K562 (cell line): ENCODE results near the gene PODXL2. TPM values are rescaled to one million over a fixed set of nuclear protein-coding genes. Genes with fewer than 3 reads are reported as not detected.

Experiments
- ATAC-seq: fragments of 200-7000 bp; cut with Tn5 transposase; 3 replicates; pipeline ENCODE4 v1.9.1; 2020; ENCODE audit warnings: moderate library complexity
- BruUV-seq: library from RNA; stranded (reverse); fragments of 400-500 nt; replicated peaks from 2 replicates; lab custom pipeline; 2021; lab: Mats Ljungman, UMichigan
- CTCF ChIA-PET: fragments of 300-600 bp; formaldehyde crosslinking; extraction: SDS; loops from one replicate; lab custom pipeline; 2021; ENCODE audit warnings: low intra/inter-chr PET ratio; lab: Yijun Ruan, JAX
- POLR2A ChIA-PET: fragments of 300-600, 350-650 bp; sonication (Branson Sonifier 250); formaldehyde crosslinking; extraction: SDS; loops from one replicate; lab custom pipeline; 2021; ENCODE audit warnings: antibody characterized with exemption, inconsistent platforms; lab: Yijun Ruan, JAX
- DNase-seq, 4 experiments: peaks; one replicate each; pipeline versions ENCODE4 v3.0.0 to v3.0.0-alpha.2; 2011 to 2018; ENCODE audit warnings: low spot score in 3 of 4, mixed read lengths in 3 of 4; ENCODE audit errors: extremely low read depth in 1 of 4
- FAIRE-seq: peaks from 2 replicates; lab custom pipeline; 2011; peaks lifted over from hg19 to GRCh38; lab: Jason Lieb, UNC
- H2AFZ ChIP-seq: 2 replicates; pipeline ENCODE4 v1.6.0; 2011; ENCODE audit warnings: low read depth, low read length, control low read depth, inconsistent platforms
- H3K27ac ChIP-seq: fragments of 200-600 bp; 3 replicates; pipeline ENCODE4 v1.8.0; 2011; ENCODE audit warnings: low read depth, mild to moderate bottlenecking, control low read depth, inconsistent platforms, low read length, moderate library complexity, mixed read lengths; ENCODE audit errors: extremely low read depth
- H3K27me3 ChIP-seq, 2 experiments: fragments of 300-600 bp in 1 of 2; 2 replicates in 1 of 2; 3 replicates in 1 of 2; pipeline versions ENCODE4 v1.6.0 to v1.8.0; 2011; ENCODE audit warnings: inconsistent platforms in 2 of 2, low read length in 2 of 2, mild to moderate bottlenecking in 1 of 2, mixed read lengths in 1 of 2, moderate library complexity in 1 of 2; ENCODE audit not compliant: control insufficient read depth in 2 of 2, insufficient read depth in 2 of 2
- H3K36me3 ChIP-seq: fragments of 300-600 bp; 3 replicates; pipeline ENCODE4 v1.8.0; 2011; ENCODE audit warnings: mild to moderate bottlenecking, low read length, inconsistent platforms; ENCODE audit not compliant: control insufficient read depth, insufficient read depth
- H3K4me1 ChIP-seq, 2 experiments: fragments of 200-600 bp in 1 of 2; replicated peaks in 1 of 2; 2 replicates in 1 of 2; 3 replicates in 1 of 2; pipeline versions ENCODE4 v1.5.1 to v1.8.0; 2011; ENCODE audit warnings: inconsistent platforms in 2 of 2, low read length in 2 of 2, mild to moderate bottlenecking in 1 of 2, mixed read lengths in 1 of 2, moderate library complexity in 1 of 2; ENCODE audit not compliant: control insufficient read depth in 2 of 2, insufficient read depth in 2 of 2
- H3K4me2 ChIP-seq: 2 replicates; pipeline ENCODE4 v1.6.1; 2011; ENCODE audit warnings: low read length, control low read depth, inconsistent platforms, mixed read lengths; ENCODE audit not compliant: insufficient read depth
- H3K4me3 ChIP-seq: fragments of 200-600 bp; sonication (generic), shearing (Covaris generic); 2 replicates; pipeline ENCODE4 v1.5.1; 2016; ENCODE audit warnings: control low read depth, inconsistent platforms
- H3K79me2 ChIP-seq: fragments of 200-600 bp; 3 replicates; pipeline ENCODE4 v1.8.0; 2011; ENCODE audit warnings: low read length, inconsistent platforms; ENCODE audit not compliant: control insufficient read depth, insufficient read depth
- H3K9ac ChIP-seq, 2 experiments: 2 replicates each; pipeline versions ENCODE4 v1.6.0 to v1.6.1; 2011; ENCODE audit warnings: low read depth in 2 of 2, low read length in 2 of 2, control low read depth in 1 of 2, inconsistent platforms in 1 of 2, mild to moderate bottlenecking in 1 of 2, mixed read lengths in 1 of 2; ENCODE audit not compliant: insufficient read depth in 1 of 2
- H3K9me1 ChIP-seq: one replicate; pipeline ENCODE4 v1.6.0; 2011; ENCODE audit warnings: inconsistent platforms, mild to moderate bottlenecking, low read length, moderate library complexity; ENCODE audit not compliant: control insufficient read depth, insufficient read depth
- H3K9me3 ChIP-seq: replicated peaks from 2 replicates; pipeline ENCODE4 v1.5.1; 2011; ENCODE audit warnings: low read depth, low read length, inconsistent platforms; ENCODE audit not compliant: control insufficient read depth, insufficient read depth
- H4K20me1 ChIP-seq: replicated peaks from 2 replicates; pipeline ENCODE4 v1.6.1; 2011; ENCODE audit warnings: low read length, inconsistent platforms, mixed read lengths; ENCODE audit not compliant: control insufficient read depth, insufficient read depth
- BCOR ChIP-seq: fragments of 450-650 bp; IDR thresholded peaks from 2 replicates; pipeline ENCODE4 v1.6.1; 2016
- CBFB ChIP-seq: sonication (generic); formaldehyde crosslinking; IDR thresholded peaks from 2 replicates; pipeline ENCODE4 v1.4.0; 2020; ENCODE audit warnings: mild to moderate bottlenecking, missing genetic modification reagents
- CREM ChIP-seq: IDR thresholded peaks from 2 replicates; pipeline ENCODE4 v1.6.1; 2014; ENCODE audit warnings: antibody characterized with exemption, low read depth
- HNRNPUL1 ChIP-seq: fragments of 200-400 bp; formaldehyde crosslinking; IDR thresholded peaks from 2 replicates; pipeline ENCODE4 v1.6.1; 2017; ENCODE audit warnings: low read length
- KDM1A ChIP-seq, 2 experiments: fragments of 450-650 bp; IDR thresholded peaks; 2 replicates each; pipeline ENCODE4 v1.6.1; 2016; ENCODE audit warnings: mild to moderate bottlenecking in 2 of 2
- PURB ChIP-seq: sonication (generic); formaldehyde crosslinking; IDR thresholded peaks from 2 replicates; pipeline ENCODE4 v1.9.0; 2021; ENCODE audit warnings: low read depth, mild to moderate bottlenecking, missing genetic modification reagents
- RBM25 ChIP-seq: fragments of 200-400 bp; formaldehyde crosslinking; IDR thresholded peaks from 2 replicates; pipeline ENCODE4 v1.6.1; 2018; ENCODE audit warnings: low read length, low read depth, moderate library complexity; ENCODE audit not compliant: severe bottlenecking
- RBM39 ChIP-seq: fragments of 200-400 bp; formaldehyde crosslinking; optimal IDR thresholded peaks from 2 replicates; pipeline ENCODE3; 2018; ENCODE audit warnings: low read depth, low read length
- SMARCA5 ChIP-seq: fragments of 450-650 bp; IDR thresholded peaks from 2 replicates; pipeline ENCODE4 v1.6.1; 2016
- TFAP4 ChIP-seq: sonication (generic); formaldehyde crosslinking; IDR thresholded peaks from 2 replicates; pipeline ENCODE4 v1.8.0; 2022; ENCODE audit warnings: missing genetic modification reagents, mild to moderate bottlenecking, moderate library complexity, borderline replicate concordance
- ZNF785 ChIP-seq: fragments of 250-450 bp; sonication (Bioruptor Pico); IDR thresholded peaks from 2 replicates; pipeline ENCODE4 v1.4.0; 2020; ENCODE audit warnings: mild to moderate bottlenecking
- WGBS: fragments of 100-300 bp; shearing (Covaris generic); methylation state at CpG from one replicate; pipeline ENCODE4 v1.1.6; 2016; ENCODE audit warnings: low coverage, mixed read lengths; ENCODE audit not compliant: insufficient coverage; ENCODE audit errors: missing lambda C conversion rate; 5-methylcytosine and 5-hydroxymethylcytosine counted together
- in situ Hi-C: fragments of 300-500 bp; cut with MboI; formaldehyde crosslinking; loops from 4 replicates; pipeline ENCODE4 v1.15.0; 2018; ENCODE audit warnings: inconsistent platforms, mixed read lengths
- intact Hi-C: fragments of 100-400 bp; cut with micrococcal nuclease; formaldehyde crosslinking; loops from 2 replicates; pipeline ENCODE4 v1.14.2; 2022
- polyA plus RNA-seq, 8 experiments: library from polyadenylated mRNA; depleted of rRNA in 4 of 8; stranded (reverse) in 5 of 8; unstranded in 3 of 8; fragments of >200 nt; fragmentation: Nextera tagmentation in 2 of 8; fragmentation: Illumina TruSeq in 1 of 8; extraction: Ambion mirVana in 2 of 8; extraction: Trizol in 1 of 8; gene quantifications; 2 replicates each; pipeline versions ENCODE4 v1.2.1 to v1.2.3, GENCODE V29; 2011 to 2014; ENCODE audit warnings: inconsistent platforms in 1 of 8, missing spikeins in 1 of 8
- total RNA-seq, 7 experiments: library from RNA; depleted of rRNA in 6 of 7; stranded (reverse); fragments of >200 nt in 6 of 7; fragmentation: Illumina TruSeq in 2 of 7; extraction: Trizol in 2 of 7; gene quantifications; 2 replicates each; pipeline versions ENCODE4 v1.2.1 to v1.2.3, GENCODE V29; 2011 to 2021; ENCODE audit warnings: low replicate concordance in 1 of 7

Gene PODXL2
- total and polyA plus RNA-seq, 9 of the 15 experiments (the other 6 are each of a cell fraction or from before 2014, with no cell fraction given) = 0.03 to 52.5 (median 21.9) TPM

DNA sequence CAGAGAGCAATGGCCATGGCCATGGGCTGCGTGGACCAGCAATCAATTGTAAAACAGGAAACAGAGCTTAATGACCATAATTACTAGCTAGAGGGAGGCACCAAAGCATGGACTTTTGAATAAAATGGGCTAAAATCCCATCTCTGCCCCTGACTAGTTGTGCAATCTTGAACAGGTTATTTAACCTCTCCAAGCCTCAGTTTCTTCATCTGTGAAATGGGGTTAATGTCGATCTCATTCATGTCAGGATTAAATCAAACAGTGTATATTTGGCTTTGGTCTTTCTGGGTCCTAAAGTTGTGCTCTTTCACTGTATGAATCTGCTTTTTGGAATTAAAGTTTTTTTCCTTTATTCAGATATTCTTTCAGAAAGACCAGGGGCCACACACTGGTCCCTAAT, 79.9 kb downstream of the PODXL2 start:
- intact Hi-C loops = no loop called here
- POLR2A ChIA-PET = no interaction called here
- TF ChIP-seq SMARCA5 (0 out of 2 replicates have a peak, but pooled peaks have one; percentile 14), ZNF785 (CRISPR knock-in tag) (no peak), CREM (no peak), HNRNPUL1 (no peak), KDM1A (IDR thresholded peaks at IDR 0.05) (peak; percentile 41 to 44; a peak in 2 of 4 replicates), RBM25 (peak; percentile 92), BCOR (peak; percentile 74; the same call in 1 of the 2 replicates), TFAP4 (CRISPR knock-in tag) (no peak), RBM39 (no peak), CBFB (no peak), PURB (CRISPR knock-in tag) (no peak)

More for the DNA sequence above, 79.9 kb downstream of the PODXL2 start:
- peaks cover 2% of the 10 kb centered on the region for H3K9me1 ChIP-seq
- H3K4me3 ChIP-seq = no peak overlapping the region
- no peak overlapping the region for H3K9ac ChIP-seq
- no TSS peak for BruUV-seq
- peaks cover 8 to 36% of the 10 kb centered on the region in 2 experiments; a peak in 4 of 5 replicates for H3K27me3 ChIP-seq
- H3K79me2 ChIP-seq = no peaks in the 10 kb centered on the region
- no peak overlapping the region for H2AFZ ChIP-seq
- H3K36me3 ChIP-seq = no peaks in the 10 kb centered on the region
- 14% methylated on average over 2 of the region's 2 CpGs for WGBS
- no peak for FAIRE-seq
- no peak overlapping the region for H3K4me2 ChIP-seq
- in situ Hi-C loops = no loop called here
- no peaks in the 10 kb centered on the region for H3K9me3 ChIP-seq
- DNase-seq = no peak
- CTCF ChIA-PET = no interaction called here
- no peak overlapping the region for H3K27ac ChIP-seq
- H3K4me1 ChIP-seq = peaks cover 10% of the 10 kb centered on the region in 2 experiments; a peak in 4 of 5 replicates
- no peaks in the 10 kb centered on the region for H4K20me1 ChIP-seq
- ATAC-seq = no peak
